ENCODE measurements around the gene GEMIN4.
"Not testable (repeated sequence)": the region's sequence is repeated elsewhere in the genome, so short reads cannot be mapped to it uniquely, and the experiment has no call there.

The GEMIN4 gene

DNA sequence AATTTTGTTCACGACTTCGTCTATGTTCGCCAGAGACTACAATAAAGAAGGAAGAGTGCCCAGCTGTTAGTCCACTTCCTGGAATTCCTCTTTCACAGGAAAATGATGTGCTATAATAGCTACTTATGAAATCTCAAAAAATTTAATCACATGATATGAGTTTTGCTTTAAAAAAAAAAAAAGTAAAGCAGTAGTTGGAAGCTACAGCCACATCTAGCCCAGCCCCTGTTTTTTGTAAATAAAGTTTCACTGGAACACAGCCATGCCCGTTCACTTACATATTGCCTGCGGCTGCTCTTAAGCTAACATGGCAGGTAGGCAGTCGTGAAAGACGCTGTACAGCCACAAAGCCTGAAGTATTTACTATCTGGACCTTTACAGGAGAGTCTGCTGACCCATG lies 52.7 kb downstream of the GEMIN4 start:
- no peak for DNase-seq

DNA sequence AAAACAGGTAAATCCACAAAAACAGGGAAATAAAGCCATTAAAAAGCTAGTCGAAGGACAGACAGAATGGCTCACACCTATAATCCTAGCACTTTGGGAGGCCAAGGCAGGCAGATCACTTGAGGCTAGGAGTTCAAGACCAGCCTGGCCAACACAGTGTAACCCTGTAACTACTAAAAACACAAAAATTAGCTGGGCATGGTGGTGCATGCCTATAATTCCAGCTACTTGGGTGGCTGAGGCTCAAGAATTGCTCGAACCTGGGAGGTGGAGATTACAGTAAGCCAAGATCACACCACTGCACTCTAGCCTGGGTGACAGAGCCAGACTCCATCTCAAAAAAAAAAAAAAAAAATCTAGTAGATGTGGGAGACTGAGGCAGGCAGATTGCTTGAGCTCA lies 54.0 kb downstream of the GEMIN4 start:
- DNase-seq = not testable (repeated sequence)

DNA sequence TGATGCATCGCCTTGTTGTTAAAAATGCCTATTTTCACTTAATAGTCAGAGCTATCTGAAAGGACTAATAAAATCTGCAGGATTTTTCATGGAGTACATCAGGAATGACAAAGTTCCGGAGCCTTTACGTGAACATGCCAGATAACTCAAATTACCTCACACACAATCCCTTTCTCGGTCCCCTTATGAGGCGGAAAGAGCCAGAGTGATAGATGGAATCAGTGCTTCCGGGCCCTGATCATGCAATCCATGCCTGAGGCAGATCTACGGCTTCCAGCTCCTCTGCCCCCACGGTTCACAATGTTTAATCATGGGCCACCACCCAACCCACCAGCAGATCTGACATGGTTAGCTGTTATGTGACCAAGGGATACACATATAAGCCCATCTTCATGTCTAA lies 54.4 kb downstream of the GEMIN4 start:
- DNase-seq = no peak

DNA sequence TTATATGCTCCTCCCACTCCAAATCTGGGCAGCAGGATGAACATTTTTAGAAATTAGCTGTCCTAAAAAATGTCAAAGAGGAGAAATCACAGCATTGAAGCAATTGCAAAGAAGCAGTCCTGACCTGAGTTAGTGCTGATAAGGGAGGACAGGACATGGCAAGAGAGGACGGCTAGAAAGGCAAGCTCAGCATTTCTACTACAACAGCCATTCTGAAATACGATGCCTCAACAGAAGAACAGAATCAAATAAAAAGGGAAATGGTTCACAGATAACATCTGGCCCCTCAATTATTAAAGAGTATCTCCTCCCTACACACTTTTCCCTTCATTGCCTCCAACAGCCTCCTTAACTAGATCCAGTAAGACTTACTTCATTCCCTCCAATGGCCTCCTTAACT lies 55.7 kb downstream of the GEMIN4 start:
- no peak for DNase-seq

All from activated CD4-positive, alpha-beta T cell treated with anti-CD3 and anti-CD28 coated beads, Interleukin-2, amount 50 U/mL, for 48 hours (primary cell).